Measurements from ENCODE around the gene LAMA2.

GRCh38 chr6:128889870-128890269 is 6.9 kb downstream of the LAMA2 start:
- TF ChIP-seq EP300 (IDR thresholded peaks at IDR 0.05; ENCODE audit: borderline replicate concordance in 1 of 2, low read depth in 2 of 2, low read length in 2 of 2) (no peak), CTCF (IDR thresholded peaks at IDR 0.05; ENCODE audit: control extremely low read depth in 1 of 3, insufficient read depth in 1 of 3, low read depth in 1 of 3, low read length in 3 of 3) (no peak), POLR2AphosphoS5 (IDR thresholded peaks at IDR 0.05; ENCODE audit: low read depth, low read length) (no peak), EZH2 (IDR thresholded peaks at IDR 0.05; ENCODE audit: low read depth, low read length, severe bottlenecking) (no peak), POLR2A (IDR thresholded peaks at IDR 0.05; ENCODE audit: control extremely low read depth in 1 of 2, low read depth in 2 of 2, low read length in 2 of 2) (no peak)
